ENCODE data around the gene HACD2. TPM values are rescaled to one million over a fixed set of nuclear protein-coding genes. Genes with fewer than 3 reads are reported as not detected.

The HACD2 gene
- total RNA-seq, 1 experiment from 2014 or later: 43.8 TPM

DNA sequence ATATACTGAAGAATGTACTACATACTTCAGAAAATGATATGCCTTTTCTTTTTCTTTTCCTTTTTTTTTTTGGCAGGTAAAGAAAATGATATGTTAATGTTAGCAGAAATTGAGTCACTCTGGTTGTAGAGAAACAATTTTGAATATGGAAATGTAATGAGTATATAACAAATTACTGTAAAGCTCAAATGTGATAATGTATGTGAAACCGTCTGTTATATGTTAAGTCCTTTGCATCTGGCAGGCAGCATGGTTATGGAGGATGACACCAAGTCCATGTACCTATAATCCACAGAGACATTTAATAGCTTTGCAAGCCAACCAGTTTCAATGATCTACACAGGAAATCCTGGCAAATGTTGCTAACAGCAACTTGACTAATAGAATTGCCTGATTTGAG, 58.4 kb downstream of the HACD2 start:
- no TSS peak for BruUV-seq (replicated peaks)

GRCh38 chr3:123525433-123525832, 59.4 kb downstream of the HACD2 start:
- no peak overlapping the region for H2AFZ ChIP-seq (ENCODE audit: low read length)
- DNase-seq: no peak
- ATAC-seq: no peak
- peaks cover 20% of the 10 kb centered on the region for H3K36me3 ChIP-seq (ENCODE audit: low read depth, low read length)
- H3K27me3 ChIP-seq (ENCODE audit: low read length): no peaks in the 10 kb centered on the region
- H3K9me3 ChIP-seq (ENCODE audit: low read length): no peaks in the 10 kb centered on the region
- H3F3A ChIP-seq (ENCODE audit: low read length, unreplicated experiment): no peaks in the 10 kb centered on the region
- H3K9ac ChIP-seq (ENCODE audit: low read length): no peak overlapping the region
- TF ChIP-seq EZH2 (IDR thresholded peaks at IDR 0.05; ENCODE audit: low read length, unreplicated experiment) (no peak), EZH2phosphoT487 (IDR thresholded peaks at IDR 0.05; ENCODE audit: borderline replicate concordance, low read length) (no peak)
- TF ChIP-seq, protein P1, sequence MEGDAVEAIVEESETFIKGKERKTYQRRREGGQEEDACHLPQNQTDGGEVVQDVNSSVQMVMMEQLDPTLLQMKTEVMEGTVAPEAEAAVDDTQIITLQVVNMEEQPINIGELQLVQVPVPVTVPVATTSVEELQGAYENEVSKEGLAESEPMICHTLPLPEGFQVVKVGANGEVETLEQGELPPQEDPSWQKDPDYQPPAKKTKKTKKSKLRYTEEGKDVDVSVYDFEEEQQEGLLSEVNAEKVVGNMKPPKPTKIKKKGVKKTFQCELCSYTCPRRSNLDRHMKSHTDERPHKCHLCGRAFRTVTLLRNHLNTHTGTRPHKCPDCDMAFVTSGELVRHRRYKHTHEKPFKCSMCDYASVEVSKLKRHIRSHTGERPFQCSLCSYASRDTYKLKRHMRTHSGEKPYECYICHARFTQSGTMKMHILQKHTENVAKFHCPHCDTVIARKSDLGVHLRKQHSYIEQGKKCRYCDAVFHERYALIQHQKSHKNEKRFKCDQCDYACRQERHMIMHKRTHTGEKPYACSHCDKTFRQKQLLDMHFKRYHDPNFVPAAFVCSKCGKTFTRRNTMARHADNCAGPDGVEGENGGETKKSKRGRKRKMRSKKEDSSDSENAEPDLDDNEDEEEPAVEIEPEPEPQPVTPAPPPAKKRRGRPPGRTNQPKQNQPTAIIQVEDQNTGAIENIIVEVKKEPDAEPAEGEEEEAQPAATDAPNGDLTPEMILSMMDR (conservative IDR thresholded peaks at IDR 0.05; ENCODE audit: low read depth, low read length): no peak
- ChIA-PET POLR2A (ENCODE audit: unreplicated experiment) (no interaction called here), CTCF (no interaction called here)
- H3K9me2 ChIP-seq (replicated peaks; ENCODE audit: low read length): no peaks in the 10 kb centered on the region
- intact Hi-C loops (cut with micrococcal nuclease): no loop called here
- H4K20me1 ChIP-seq (ENCODE audit: low read length): no peaks in the 10 kb centered on the region
- H3K27ac ChIP-seq (ENCODE audit: low read length): no peak overlapping the region
- H3K79me2 ChIP-seq (ENCODE audit: low read length): no peaks in the 10 kb centered on the region
- H3K4me2 ChIP-seq (ENCODE audit: low read length): no peak overlapping the region
- no TSS peak for BruUV-seq (replicated peaks)
- H3K4me3 ChIP-seq (ENCODE audit: low read length): no peak overlapping the region
- no peaks in the 10 kb centered on the region for H3K4me1 ChIP-seq (ENCODE audit: insufficient read depth, low read length)

More for the DNA sequence above, 58.4 kb downstream of the HACD2 start:
- H4K20me1 ChIP-seq (ENCODE audit: low read length): no peaks in the 10 kb centered on the region
- no peaks in the 10 kb centered on the region for H3K79me2 ChIP-seq (ENCODE audit: low read length)
- no peaks in the 10 kb centered on the region for H3K9me3 ChIP-seq (ENCODE audit: low read length)
- H3K4me2 ChIP-seq (ENCODE audit: low read length): no peak overlapping the region
- H2AFZ ChIP-seq (ENCODE audit: low read length): no peak overlapping the region
- no peak overlapping the region for H3K9ac ChIP-seq (ENCODE audit: low read length)
- H3K36me3 ChIP-seq (ENCODE audit: low read depth, low read length): peaks cover 20% of the 10 kb centered on the region
- H3K9me2 ChIP-seq (replicated peaks; ENCODE audit: low read length): no peaks in the 10 kb centered on the region
- intact Hi-C loops (cut with micrococcal nuclease): no loop called here
- ATAC-seq: no peak
- H3K4me3 ChIP-seq (ENCODE audit: low read length): no peak overlapping the region
- no peaks in the 10 kb centered on the region for H3F3A ChIP-seq (ENCODE audit: low read length, unreplicated experiment)
- no peaks in the 10 kb centered on the region for H3K27me3 ChIP-seq (ENCODE audit: low read length)
- no peaks in the 10 kb centered on the region for H3K4me1 ChIP-seq (ENCODE audit: insufficient read depth, low read length)
- no peak overlapping the region for H3K27ac ChIP-seq (ENCODE audit: low read length)
- TF ChIP-seq, protein P1 (conservative IDR thresholded peaks at IDR 0.05; ENCODE audit: low read depth, low read length): no peak
- TF ChIP-seq EZH2phosphoT487 (IDR thresholded peaks at IDR 0.05; ENCODE audit: borderline replicate concordance, low read length) (no peak), EZH2 (IDR thresholded peaks at IDR 0.05; ENCODE audit: low read length, unreplicated experiment) (no peak)
- CTCF ChIA-PET: no interaction called here
- DNase-seq: no peak
- POLR2A ChIA-PET (ENCODE audit: unreplicated experiment): no interaction called here

GRCh38 chr3:123524981-123525380, 59.9 kb downstream of the HACD2 start:
- ATAC-seq (no peak), DNase-seq (no peak)
- H3K4me3 ChIP-seq (ENCODE audit: low read length): no peak overlapping the region
- H3F3A ChIP-seq (ENCODE audit: low read length, unreplicated experiment): no peaks in the 10 kb centered on the region
- CTCF ChIA-PET: no interaction called here
- H3K4me2 ChIP-seq (ENCODE audit: low read length): no peak overlapping the region
- H4K20me1 ChIP-seq (ENCODE audit: low read length): no peaks in the 10 kb centered on the region
- peaks cover 20% of the 10 kb centered on the region for H3K36me3 ChIP-seq (ENCODE audit: low read depth, low read length)
- H2AFZ ChIP-seq (ENCODE audit: low read length): no peak overlapping the region
- POLR2A ChIA-PET (ENCODE audit: unreplicated experiment): no interaction called here
- BruUV-seq (replicated peaks): no TSS peak
- no peak overlapping the region for H3K9ac ChIP-seq (ENCODE audit: low read length)
- intact Hi-C loops (cut with micrococcal nuclease): no loop called here
- H3K27ac ChIP-seq (ENCODE audit: low read length): no peak overlapping the region
- no peaks in the 10 kb centered on the region for H3K79me2 ChIP-seq (ENCODE audit: low read length)
- H3K4me1 ChIP-seq (ENCODE audit: insufficient read depth, low read length): no peaks in the 10 kb centered on the region
- no peaks in the 10 kb centered on the region for H3K27me3 ChIP-seq (ENCODE audit: low read length)
- no peaks in the 10 kb centered on the region for H3K9me3 ChIP-seq (ENCODE audit: low read length)
- no peak for TF ChIP-seq EZH2phosphoT487 (IDR thresholded peaks at IDR 0.05; ENCODE audit: borderline replicate concordance, low read length)
- TF ChIP-seq EZH2 (IDR thresholded peaks at IDR 0.05; ENCODE audit: low read length, unreplicated experiment): no peak
- TF ChIP-seq, protein P1 (conservative IDR thresholded peaks at IDR 0.05; ENCODE audit: low read depth, low read length): no peak
- no peaks in the 10 kb centered on the region for H3K9me2 ChIP-seq (replicated peaks; ENCODE audit: low read length)
